Measurements from ENCODE around the gene TRMU. TPM values are rescaled to one million over a fixed set of nuclear protein-coding genes. Genes with fewer than 3 reads are reported as not detected.

The TRMU gene
- total and polyA plus RNA-seq, 2 of the 8 experiments (the other 6 are each of a cell fraction or from before 2014, with no cell fraction given) = 43.4 to 70.6 TPM

GRCh38 chr22:46331496-46331895, 4.0 kb upstream of the TRMU start (continued):
- TF ChIP-seq KDM4A (IDR thresholded peaks at IDR 0.05; ENCODE audit: low read depth, low read length, severe bottlenecking) (no peak), CEBPB (IDR thresholded peaks at IDR 0.05; ENCODE audit: low read depth, low read length) (no peak), TEAD4 (IDR thresholded peaks at IDR 0.05; ENCODE audit: low read depth, low read length) (no peak), POLR2A (IDR thresholded peaks at IDR 0.05; ENCODE audit: control extremely low read depth in 1 of 2, low read depth in 2 of 2, low read length in 2 of 2) (no peak), SP2 (IDR thresholded peaks at IDR 0.05; ENCODE audit: low read length) (no peak), TBP (IDR thresholded peaks at IDR 0.05; ENCODE audit: low read depth, low read length) (no peak), ZNF274 (IDR thresholded peaks at IDR 0.05; ENCODE audit: borderline replicate concordance, extremely low read depth, low read length) (no peak), TAF7 (optimal IDR thresholded peaks at IDR 0.05; ENCODE audit: borderline replicate concordance, low read depth, low read length) (no peak)
